ENCODE measurements around the gene USP22.
"Not testable (repeated sequence)": the region's sequence is repeated elsewhere in the genome, so short reads cannot be mapped to it uniquely, and the experiment has no call there.

The USP22 gene

GRCh38 chr17:20987511-20987910, 55.3 kb downstream of the USP22 start:
- DNase-seq (ENCODE audit: low spot score), result no peak

- DNase-seq (ENCODE audit: low spot score), result no peak
Measured at GRCh38 chr17:20986767-20987510, 55.9 kb downstream of the USP22 start.

GRCh38 chr17:20983359-20983637, 59.5 kb downstream of the USP22 start:
- no peak for DNase-seq (ENCODE audit: low spot score)

GRCh38 chr17:20982589-20983358, 60.0 kb downstream of the USP22 start:
- DNase-seq (ENCODE audit: low spot score), result no peak

- DNase-seq (ENCODE audit: low spot score), result no peak
Measured at GRCh38 chr17:20981046-20981920, 61.5 kb downstream of the USP22 start.

- no peak for DNase-seq (ENCODE audit: low spot score)
Measured at GRCh38 chr17:20979792-20980083, 63.1 kb downstream of the USP22 start.

GRCh38 chr17:20979007-20979791, 63.6 kb downstream of the USP22 start:
- not testable (repeated sequence) for DNase-seq (ENCODE audit: low spot score)

- DNase-seq (ENCODE audit: low spot score), result not testable (repeated sequence)
Measured at GRCh38 chr17:20977609-20978253, 65.1 kb downstream of the USP22 start.

- no peak for DNase-seq (ENCODE audit: low spot score)
Measured at GRCh38 chr17:20975566-20975965, 67.2 kb downstream of the USP22 start.

- no peak for DNase-seq (ENCODE audit: low spot score)
Measured at GRCh38 chr17:20970329-20970728, 72.5 kb downstream of the USP22 start.

GRCh38 chr17:20968913-20969616, 73.7 kb downstream of the USP22 start:
- no peak for DNase-seq (ENCODE audit: low spot score)

GRCh38 chr17:20967776-20968175, 75.0 kb downstream of the USP22 start:
- DNase-seq (ENCODE audit: low spot score), result no peak

- DNase-seq (ENCODE audit: low spot score), result no peak
Measured at GRCh38 chr17:20966870-20967269, 75.9 kb downstream of the USP22 start.

- DNase-seq (ENCODE audit: low spot score), result no peak
Measured at GRCh38 chr17:20965492-20965891, 77.3 kb downstream of the USP22 start.

- DNase-seq (ENCODE audit: low spot score), result no peak
Measured at GRCh38 chr17:20961586-20961985, 81.2 kb downstream of the USP22 start.

GRCh38 chr17:20960871-20961270, 81.9 kb downstream of the USP22 start:
- DNase-seq (ENCODE audit: low spot score), result no peak

GRCh38 chr17:20955427-20956323, 87.1 kb downstream of the USP22 start:
- DNase-seq (ENCODE audit: low spot score), result no peak

- DNase-seq (ENCODE audit: low spot score), result no peak
Measured at GRCh38 chr17:20954794-20955193, 88.0 kb downstream of the USP22 start.

- DNase-seq (ENCODE audit: low spot score), result no peak
Measured at GRCh38 chr17:20952183-20952582, 90.6 kb downstream of the USP22 start.

Data from activated CD4-positive, alpha-beta T cell treated with anti-CD3 and anti-CD28 coated beads, Interleukin-2, Interleukin-4, amounts not matched to agents 100 ng/mL and 50 ng/mL, durations not matched to agents 16 hours and 8 hours (primary cell).